Stimulated activated effector memory CD8-positive, alpha-beta T cell treated with anti-CD3 and anti-CD28 coated beads, Interleukin-12 subunit alpha, Interleukin-12 subunit beta, amount 100 ng/mL, for 72 hours (primary cell): ENCODE measurements around the gene RASA3.
A peak's percentile ranks its signal among the peaks of the same experiment; 100 is the strongest.
"Not testable (repeated sequence)": the region's sequence is repeated elsewhere in the genome, so short reads cannot be mapped to it uniquely, and the experiment has no call there.

ENCODE experiments used
- ATAC-seq: fragments of 150-1000 bp; cut with Tn5 transposase; 2 replicates; pipeline ENCODE4 v1.10.0; 2021
- DNase-seq, 2 donors: peaks; one replicate each; pipeline ENCODE4 v3.0.0; 2021 to 2022; ENCODE audit warnings: low spot score in 2 of 2
- H3K27ac Mint-ChIP-seq: one replicate; pipeline ENCODE4 v1.8.0; 2022; ENCODE audit warnings: mild to moderate bottlenecking, mixed read lengths
- H3K36me3 Mint-ChIP-seq: one replicate; pipeline ENCODE4 v1.8.0; 2022; ENCODE audit warnings: mild to moderate bottlenecking, mixed read lengths
- H3K4me1 Mint-ChIP-seq: one replicate; pipeline ENCODE4 v1.8.0; 2022; ENCODE audit warnings: mixed read lengths
- H3K4me3 Mint-ChIP-seq: one replicate; pipeline ENCODE4 v1.8.0; 2022; ENCODE audit warnings: mild to moderate bottlenecking, mixed read lengths
- H3K9me3 Mint-ChIP-seq: one replicate; pipeline ENCODE4 v1.8.0; 2022; ENCODE audit warnings: mixed read lengths

Gene RASA3

DNA sequence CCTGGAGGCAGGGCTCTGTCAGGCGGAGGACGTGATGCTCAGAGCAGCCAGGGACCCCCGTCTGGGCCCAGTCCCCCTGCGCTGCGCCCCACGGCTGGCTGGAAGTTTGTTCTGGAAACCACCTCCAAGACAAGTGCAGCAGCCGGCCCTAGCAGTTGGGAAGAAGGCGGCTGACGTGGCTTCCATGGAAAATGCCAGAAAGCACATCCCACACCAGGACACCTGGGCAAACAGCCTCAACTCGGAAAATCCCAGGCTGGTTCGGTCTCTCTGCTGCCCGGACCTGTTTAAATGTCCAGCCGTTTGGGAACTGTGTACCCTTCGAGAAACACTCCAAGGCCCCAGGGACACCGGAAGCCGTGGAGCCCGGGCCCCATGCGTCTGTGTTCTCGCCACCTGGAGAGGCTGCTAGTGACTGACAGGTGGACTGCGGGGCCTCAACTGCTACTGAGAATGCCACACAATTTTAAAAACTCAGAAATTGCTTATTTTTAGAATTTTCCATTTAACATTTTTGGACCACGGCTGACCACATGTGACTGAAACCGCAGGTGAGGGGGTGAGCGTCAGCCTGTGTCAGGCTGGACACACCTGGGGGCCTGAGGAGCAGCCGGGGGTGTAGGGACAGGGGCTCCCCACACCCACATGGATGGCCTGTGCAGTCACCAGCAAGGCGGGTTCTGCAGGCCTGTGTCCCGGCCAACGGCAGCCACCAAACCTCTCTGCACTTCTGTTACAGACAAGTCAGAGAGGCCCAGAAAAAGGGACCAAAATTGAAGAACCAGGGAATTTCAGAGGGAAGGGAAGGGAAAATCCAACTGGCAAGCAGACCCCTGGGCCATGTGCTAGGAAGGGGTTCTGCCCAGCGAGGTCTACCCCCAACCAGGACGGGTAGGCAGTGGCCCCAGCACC, 31.7 kb downstream of the RASA3 start:
- H3K9me3 Mint-ChIP-seq = no peaks in the 10 kb centered on the region
- H3K36me3 Mint-ChIP-seq = peaks cover 42% of the 10 kb centered on the region
- H3K4me1 Mint-ChIP-seq = peaks cover 68% of the 10 kb centered on the region
- H3K4me3 Mint-ChIP-seq = no peak overlapping the region
- no peak for ATAC-seq
- DNase-seq = no peak
- H3K27ac Mint-ChIP-seq = peak overlapping the region; percentile 76

DNA sequence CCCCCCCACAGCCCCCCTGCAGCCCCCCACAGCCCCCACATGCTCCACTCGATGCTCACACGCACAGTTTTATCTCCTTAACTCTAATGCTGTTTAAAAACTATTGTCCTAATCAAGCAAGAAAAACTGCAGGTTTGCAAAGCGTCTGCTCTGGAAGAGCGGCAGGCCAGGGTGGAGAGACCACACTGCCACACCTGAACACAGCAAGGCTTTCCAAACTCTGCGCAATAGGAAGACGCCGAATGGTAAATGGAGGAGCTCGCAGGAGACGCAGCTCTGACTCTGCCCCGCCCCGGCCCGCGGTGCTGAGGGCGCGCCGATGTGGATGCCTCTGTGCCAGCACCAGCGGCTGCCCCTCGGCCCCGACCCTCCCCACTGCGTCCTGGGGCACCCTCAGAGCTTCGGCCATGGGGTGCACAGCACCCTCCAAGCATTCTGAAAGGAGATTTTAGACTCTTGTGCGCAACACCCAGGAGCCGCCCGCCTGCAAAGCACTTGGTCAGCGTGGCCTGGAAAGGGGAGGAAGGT, 32.4 kb downstream of the RASA3 start:
- ATAC-seq = peak; percentile 50
- H3K36me3 Mint-ChIP-seq = peaks cover 42% of the 10 kb centered on the region

DNA sequence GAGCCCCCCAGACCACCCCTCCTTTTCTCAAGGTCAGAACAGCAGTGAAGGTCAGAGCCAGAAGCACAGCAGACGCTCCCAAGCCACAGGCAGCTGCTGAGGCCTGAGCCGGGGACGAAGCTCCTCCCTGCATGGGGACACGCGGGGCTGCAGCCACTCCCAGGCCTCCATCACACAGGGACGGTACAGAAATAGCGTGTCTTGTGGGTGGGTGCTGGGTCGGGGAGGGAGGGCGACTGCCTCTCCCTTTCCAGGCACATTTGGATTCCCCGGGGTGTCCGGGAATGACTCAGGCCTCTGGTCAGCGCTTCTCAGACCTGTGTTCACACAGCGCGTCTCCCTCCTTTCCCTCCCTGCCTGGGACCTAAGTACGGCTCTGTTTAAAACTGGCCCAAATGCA, 33.2 kb downstream of the RASA3 start:
- peaks cover 37% of the 10 kb centered on the region for H3K36me3 Mint-ChIP-seq
- peaks cover 64% of the 10 kb centered on the region for H3K4me1 Mint-ChIP-seq
- H3K4me3 Mint-ChIP-seq = no peak overlapping the region
- no peaks in the 10 kb centered on the region for H3K9me3 Mint-ChIP-seq
- ATAC-seq (peak; percentile 53), DNase-seq (no peak)
- H3K27ac Mint-ChIP-seq = no peak overlapping the region

More for the DNA sequence above, 32.4 kb downstream of the RASA3 start:
- H3K4me1 Mint-ChIP-seq = peaks cover 69% of the 10 kb centered on the region
- DNase-seq = no peak
- H3K9me3 Mint-ChIP-seq = no peaks in the 10 kb centered on the region
- H3K27ac Mint-ChIP-seq = peak overlapping the region; percentile 76
- no peak overlapping the region for H3K4me3 Mint-ChIP-seq

DNA sequence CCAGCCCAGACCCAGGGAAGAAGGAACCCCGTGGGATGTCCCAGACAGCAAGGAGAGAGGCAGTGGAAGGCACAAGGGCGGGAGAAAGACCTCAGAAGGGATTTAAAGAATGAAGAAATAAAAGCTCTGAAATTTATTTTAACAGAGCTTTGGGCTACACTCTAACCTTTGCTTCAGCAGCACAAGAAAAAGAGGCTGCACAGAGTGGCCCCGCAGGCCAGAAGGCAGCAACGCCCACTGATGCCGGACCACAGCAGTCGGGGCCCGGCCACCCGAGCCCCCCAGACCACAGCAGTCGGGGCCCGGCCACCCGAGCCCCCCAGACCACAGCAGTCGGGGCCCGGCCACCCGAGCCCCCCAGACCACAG, 33.8 kb downstream of the RASA3 start:
- H3K9me3 Mint-ChIP-seq, ATAC-seq, DNase-seq: not testable (repeated sequence)
- Mint-ChIP-seq H3K36me3 (peaks cover 41% of the 10 kb centered on the region), H3K4me1 (peaks cover 68% of the 10 kb centered on the region), H3K27ac (peak overlapping the region; percentile 92), H3K4me3 (peak overlapping the region; percentile 12)

DNA sequence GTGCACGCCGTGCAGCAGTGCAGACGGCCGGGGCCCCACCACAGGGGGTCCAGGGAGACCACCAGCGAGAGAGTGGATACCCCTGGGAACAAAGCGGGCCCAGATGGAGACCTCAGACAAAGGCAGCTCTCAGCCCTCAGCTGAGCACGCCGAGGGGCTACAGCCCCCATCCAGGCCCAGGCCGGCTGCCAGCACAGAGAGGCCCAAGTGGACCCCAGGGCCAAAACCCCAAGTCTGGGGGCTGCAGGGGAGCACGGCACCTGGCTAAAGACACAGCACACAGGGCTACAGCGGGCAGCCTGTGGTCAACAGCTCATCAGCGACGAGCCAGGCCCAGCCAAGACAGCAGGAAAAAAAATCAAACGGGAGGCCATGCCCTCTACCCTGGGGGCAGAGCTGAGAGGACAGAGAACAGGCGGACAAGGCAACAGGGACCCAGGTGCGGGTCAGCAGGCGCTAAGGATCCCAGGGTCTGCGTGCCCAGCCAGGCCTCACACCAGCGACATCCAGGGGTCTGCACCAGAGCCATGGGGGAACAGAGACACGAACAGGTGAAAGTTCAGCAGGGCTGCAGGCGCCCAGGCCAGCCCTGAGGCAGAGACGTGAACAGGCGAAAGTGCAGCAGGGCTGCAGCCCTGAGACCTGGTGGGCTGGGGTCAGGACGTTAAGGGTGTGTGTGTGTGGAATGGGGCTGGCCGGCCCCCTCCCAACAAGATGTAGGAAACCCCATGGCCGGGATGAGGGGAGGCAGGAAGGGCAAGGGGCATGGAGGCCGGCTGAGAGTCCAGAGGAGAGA, 34.3 kb downstream of the RASA3 start:
- DNase-seq (no peak), ATAC-seq (no peak)
- Mint-ChIP-seq H3K4me3 (peak overlapping the region; percentile 18), H3K4me1 (peaks cover 73% of the 10 kb centered on the region), H3K27ac (peak overlapping the region; percentile 92), H3K9me3 (peaks cover 8% of the 10 kb centered on the region), H3K36me3 (peaks cover 45% of the 10 kb centered on the region)

DNA sequence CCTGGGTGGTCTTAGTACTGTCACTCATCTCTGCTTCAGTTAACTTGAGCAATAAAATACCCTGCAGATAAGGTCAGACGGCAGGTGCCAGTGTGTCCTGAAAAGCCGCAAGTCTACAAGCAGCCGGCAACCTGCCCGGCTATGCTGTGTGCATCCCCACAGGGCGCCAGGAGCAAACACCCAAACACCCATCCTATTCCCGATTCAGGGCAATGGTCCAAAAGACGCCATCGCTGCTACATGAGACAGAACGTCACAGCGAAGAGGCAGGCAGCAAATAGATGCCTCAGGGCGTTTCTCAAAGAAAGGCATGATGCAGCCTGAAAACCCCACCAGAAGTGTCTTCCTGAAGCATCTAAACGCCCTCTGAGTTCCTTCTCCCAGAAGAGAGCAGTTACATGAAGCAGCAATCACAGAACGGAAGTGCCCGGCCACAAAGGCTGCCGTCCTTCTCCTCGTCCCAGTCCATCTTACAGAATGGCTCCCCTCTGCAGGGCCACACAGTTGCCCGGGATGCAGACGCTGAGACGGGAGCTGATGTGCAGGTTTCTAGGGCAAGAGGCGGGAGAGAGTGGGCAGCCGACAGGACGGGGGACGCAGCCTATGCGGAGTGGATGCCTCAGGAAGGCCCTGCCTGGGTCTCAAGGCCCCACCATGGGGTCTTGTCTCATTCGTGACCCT, 35.1 kb downstream of the RASA3 start:
- H3K27ac Mint-ChIP-seq = peak overlapping the region; percentile 92
- DNase-seq (no peak), ATAC-seq (no peak)
- peaks cover 10% of the 10 kb centered on the region for H3K9me3 Mint-ChIP-seq
- peaks cover 71% of the 10 kb centered on the region for H3K4me1 Mint-ChIP-seq
- peak overlapping the region; percentile 19 for H3K4me3 Mint-ChIP-seq
- H3K36me3 Mint-ChIP-seq = peaks cover 50% of the 10 kb centered on the region

DNA sequence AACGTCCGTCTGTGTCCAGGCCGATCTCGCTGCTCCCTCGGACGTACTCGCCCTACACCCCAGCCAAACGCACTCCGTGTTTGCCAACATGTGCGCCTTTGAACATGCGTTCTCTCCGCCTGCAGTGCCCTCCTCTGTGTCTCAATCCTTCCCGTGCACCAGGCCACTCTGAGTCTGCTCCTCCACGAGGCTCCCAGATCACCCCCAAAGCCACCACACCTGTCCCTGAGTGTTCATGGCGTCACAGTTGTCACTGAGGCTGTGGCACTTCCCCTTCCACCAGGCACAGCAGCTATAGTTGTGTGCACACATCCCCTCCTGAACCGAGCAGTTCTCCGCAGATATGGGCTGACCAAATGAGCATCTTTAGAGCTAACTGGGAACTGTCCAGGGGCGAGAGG, 35.6 kb downstream of the RASA3 start:
- peaks cover 66% of the 10 kb centered on the region for H3K4me1 Mint-ChIP-seq
- peak overlapping the region; percentile 19 for H3K4me3 Mint-ChIP-seq
- ATAC-seq (no peak), DNase-seq (no peak)
- H3K9me3 Mint-ChIP-seq = peaks cover 14% of the 10 kb centered on the region
- peak overlapping the region; percentile 92 for H3K27ac Mint-ChIP-seq
- peaks cover 46% of the 10 kb centered on the region for H3K36me3 Mint-ChIP-seq

DNA sequence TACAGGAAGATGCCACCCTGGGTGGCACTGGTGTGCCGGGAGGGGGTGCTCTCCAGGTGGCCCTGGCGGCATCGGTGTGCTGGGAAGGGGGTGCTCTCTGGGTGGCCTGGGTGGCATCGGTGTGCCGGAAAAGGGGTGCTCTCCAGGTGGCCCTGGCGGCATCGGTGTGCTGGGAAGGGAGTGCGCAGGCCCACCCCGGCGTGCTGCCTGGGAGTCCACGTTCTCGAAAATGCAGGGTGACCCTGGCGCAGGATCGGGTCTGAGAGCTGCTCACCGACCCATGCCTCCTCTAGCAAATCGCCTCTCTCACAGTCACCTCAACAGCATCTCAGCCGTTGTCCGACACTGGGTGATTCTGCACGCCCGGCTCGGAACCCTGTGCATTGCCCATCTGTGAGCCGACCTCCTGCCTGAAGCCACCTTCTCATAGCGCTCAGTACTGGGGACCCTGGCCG, 36.4 kb downstream of the RASA3 start:
- peaks cover 44% of the 10 kb centered on the region for H3K36me3 Mint-ChIP-seq

DNA sequence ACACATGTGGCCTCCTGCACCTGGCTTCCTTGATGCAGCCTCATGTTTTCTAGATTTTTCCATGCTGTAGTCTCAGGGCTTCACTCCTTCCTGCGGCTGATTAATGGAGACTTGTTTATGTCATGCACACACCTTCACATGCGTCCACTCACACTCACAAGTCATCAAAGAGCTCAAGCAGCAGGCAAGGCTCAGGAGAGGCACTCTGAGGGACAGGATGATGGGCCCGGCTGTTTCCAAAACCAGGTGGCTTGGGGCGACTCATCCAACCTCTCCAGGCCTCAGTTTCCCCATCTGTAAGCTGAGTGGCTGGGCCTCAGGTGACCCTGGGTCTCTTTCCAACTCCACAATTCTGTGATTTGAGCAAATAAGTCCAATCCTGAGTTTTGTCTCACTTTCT, 36.9 kb downstream of the RASA3 start:
- H3K36me3 Mint-ChIP-seq = peaks cover 44% of the 10 kb centered on the region
- peak overlapping the region; percentile 92 for H3K27ac Mint-ChIP-seq
- no peak overlapping the region for H3K4me3 Mint-ChIP-seq
- no peak for ATAC-seq
- H3K4me1 Mint-ChIP-seq = peaks cover 59% of the 10 kb centered on the region
- no peak for DNase-seq
- peaks cover 18% of the 10 kb centered on the region for H3K9me3 Mint-ChIP-seq

More for the DNA sequence above, 36.4 kb downstream of the RASA3 start:
- H3K4me3 Mint-ChIP-seq = no peak overlapping the region
- H3K27ac Mint-ChIP-seq = peak overlapping the region; percentile 92
- DNase-seq (no peak), ATAC-seq (no peak)
- peaks cover 18% of the 10 kb centered on the region for H3K9me3 Mint-ChIP-seq
- peaks cover 61% of the 10 kb centered on the region for H3K4me1 Mint-ChIP-seq

DNA sequence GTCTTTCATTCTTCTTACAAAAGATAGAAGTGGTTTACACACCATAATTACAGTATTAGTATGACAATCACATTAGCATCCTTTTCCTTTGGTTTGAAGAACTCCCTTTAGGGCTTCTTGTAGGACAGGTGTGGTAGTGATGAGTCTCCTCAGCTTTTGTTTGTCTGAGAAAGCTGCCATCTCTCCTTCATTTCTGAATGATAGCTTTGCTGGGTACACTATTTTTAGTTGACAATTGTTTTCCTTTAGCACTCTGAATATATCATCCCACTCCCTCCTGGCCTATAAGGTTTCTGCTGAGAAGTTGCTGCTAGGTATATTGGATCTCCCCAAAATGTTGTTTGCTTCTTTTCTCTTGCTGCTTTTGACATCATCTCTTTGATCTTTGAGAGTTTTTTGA, 39.3 kb downstream of the RASA3 start:
- Mint-ChIP-seq H3K4me3 (no peak overlapping the region), H3K27ac (peak overlapping the region; percentile 1), H3K36me3 (peaks cover 39% of the 10 kb centered on the region), H3K4me1 (peaks cover 48% of the 10 kb centered on the region), H3K9me3 (peaks cover 18% of the 10 kb centered on the region)
- no peak for ATAC-seq
- DNase-seq = no peak

DNA sequence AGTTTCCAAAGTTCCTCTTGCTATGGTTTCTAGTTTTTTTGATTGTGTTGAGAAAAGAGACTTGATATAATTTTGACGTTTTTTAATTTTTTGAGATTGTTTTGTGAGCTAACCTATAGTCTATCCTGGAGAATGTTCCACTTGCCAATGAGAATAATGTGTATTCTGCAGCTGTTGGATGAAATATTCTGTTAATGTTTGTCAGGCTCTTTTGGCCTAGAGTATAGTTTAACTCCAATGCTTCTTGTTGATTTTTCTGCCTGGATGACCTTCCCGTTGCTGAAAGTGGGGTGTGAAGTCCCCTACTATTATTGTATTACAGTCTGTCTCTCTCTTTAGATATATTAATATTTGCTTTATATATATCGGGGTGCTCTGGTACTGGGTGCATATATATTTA, 40.0 kb downstream of the RASA3 start:
- Mint-ChIP-seq H3K27ac (no peak overlapping the region), H3K9me3 (peaks cover 18% of the 10 kb centered on the region), H3K4me3 (no peak overlapping the region)

DNA sequence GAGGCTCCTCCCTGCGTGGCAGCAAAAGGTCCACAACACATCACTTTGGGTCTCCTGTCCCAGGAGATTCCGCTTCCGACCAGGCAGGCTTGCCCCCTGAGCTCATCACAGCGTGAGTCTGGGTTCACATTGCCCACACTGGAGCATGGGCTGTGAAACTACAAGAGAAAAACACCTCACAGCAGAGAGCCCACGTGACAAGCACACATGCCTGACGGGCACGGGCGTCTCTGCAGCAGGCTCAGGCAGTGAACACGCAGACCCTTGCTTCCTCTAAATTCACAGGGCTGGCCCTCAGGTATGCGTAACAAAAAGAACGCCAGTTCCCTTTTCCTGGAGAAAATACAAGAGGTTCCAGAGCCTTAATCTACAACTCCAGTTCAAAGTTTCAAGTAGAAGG, 41.9 kb downstream of the RASA3 start:
- Mint-ChIP-seq H3K4me1 (peaks cover 22% of the 10 kb centered on the region), H3K27ac (peak overlapping the region; percentile 73), H3K4me3 (no peak overlapping the region), H3K9me3 (peaks cover 18% of the 10 kb centered on the region), H3K36me3 (peaks cover 24% of the 10 kb centered on the region)
- DNase-seq (no peak), ATAC-seq (no peak)

More for the DNA sequence above, 40.0 kb downstream of the RASA3 start:
- DNase-seq (no peak), ATAC-seq (no peak)
- Mint-ChIP-seq H3K4me1 (peaks cover 42% of the 10 kb centered on the region), H3K36me3 (peaks cover 36% of the 10 kb centered on the region)

DNA sequence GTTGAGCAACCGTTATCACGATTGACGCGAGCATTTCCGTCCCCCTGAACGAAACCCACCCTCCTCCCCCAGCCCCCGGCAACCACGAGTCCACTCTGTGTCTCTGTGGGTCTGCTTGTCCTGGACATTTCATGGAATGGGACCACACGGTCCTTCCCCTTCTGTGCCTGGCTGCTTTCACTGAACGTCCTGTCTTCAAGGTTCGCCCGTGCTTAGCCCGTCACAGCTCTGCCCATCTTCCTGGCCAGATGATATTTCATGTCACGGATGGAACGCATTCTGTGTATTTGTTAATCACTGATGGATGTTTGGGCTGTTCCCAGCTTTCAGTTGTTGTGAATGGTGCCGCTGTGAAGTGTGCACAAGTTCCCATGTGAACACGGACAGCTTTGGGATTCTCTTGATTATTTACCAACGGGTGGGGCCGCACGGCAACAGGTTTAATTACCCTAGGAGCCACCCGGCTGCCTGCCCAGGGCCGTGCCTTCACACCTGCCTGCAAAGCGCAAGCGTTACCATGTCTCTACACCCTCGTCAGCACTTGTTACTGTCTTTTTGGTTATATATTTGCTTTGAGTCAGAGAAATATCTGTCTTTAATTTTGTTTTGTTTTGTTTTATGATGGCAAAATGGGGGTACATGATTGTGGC, 42.5 kb downstream of the RASA3 start:
- no peak for ATAC-seq
- peaks cover 18% of the 10 kb centered on the region for H3K9me3 Mint-ChIP-seq
- no peak for DNase-seq
- no peak overlapping the region for H3K27ac Mint-ChIP-seq
- peaks cover 24% of the 10 kb centered on the region for H3K36me3 Mint-ChIP-seq
- no peak overlapping the region for H3K4me3 Mint-ChIP-seq
- H3K4me1 Mint-ChIP-seq = peaks cover 17% of the 10 kb centered on the region

DNA sequence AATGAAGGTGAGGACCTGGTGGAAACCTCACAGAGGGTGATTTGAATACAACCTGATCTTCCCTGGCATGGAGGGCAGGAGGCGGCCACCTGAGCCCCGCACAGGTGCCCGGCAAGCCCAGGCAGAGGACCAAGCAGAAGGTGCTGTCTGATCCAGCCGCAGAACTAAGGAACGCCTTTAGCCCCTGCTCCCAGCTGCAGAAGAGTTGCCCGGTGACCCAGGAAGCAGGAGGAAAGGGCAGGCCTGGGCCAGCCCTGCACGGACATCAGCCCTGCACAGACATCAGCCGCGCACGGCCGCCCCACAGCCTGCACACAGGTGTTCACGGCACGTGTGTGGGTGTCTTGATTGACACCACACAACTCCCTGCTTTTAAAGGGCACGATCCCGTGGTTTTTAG, 43.1 kb downstream of the RASA3 start:
- H3K9me3 Mint-ChIP-seq = peaks cover 18% of the 10 kb centered on the region
- no peak overlapping the region for H3K4me3 Mint-ChIP-seq
- ATAC-seq (no peak), DNase-seq (no peak)
- H3K27ac Mint-ChIP-seq = peak overlapping the region; percentile 10
- peaks cover 17% of the 10 kb centered on the region for H3K4me1 Mint-ChIP-seq
- H3K36me3 Mint-ChIP-seq = peaks cover 24% of the 10 kb centered on the region
